Activated CD4-positive, alpha-beta T cell treated with anti-CD3 and anti-CD28 coated beads, Interleukin-2, Interleukin-6, amounts not matched to agents 100 ng/mL and 50 ng/mL, durations not matched to agents 16 hours and 8 hours (primary cell): ENCODE results near the gene ITLN1.
A peak's percentile ranks its signal among the peaks of the same experiment; 100 is the strongest.

Experiments
- DNase-seq: peaks from one replicate; pipeline ENCODE4 v3.0.0-alpha.2; 2020

Gene ITLN1

DNA sequence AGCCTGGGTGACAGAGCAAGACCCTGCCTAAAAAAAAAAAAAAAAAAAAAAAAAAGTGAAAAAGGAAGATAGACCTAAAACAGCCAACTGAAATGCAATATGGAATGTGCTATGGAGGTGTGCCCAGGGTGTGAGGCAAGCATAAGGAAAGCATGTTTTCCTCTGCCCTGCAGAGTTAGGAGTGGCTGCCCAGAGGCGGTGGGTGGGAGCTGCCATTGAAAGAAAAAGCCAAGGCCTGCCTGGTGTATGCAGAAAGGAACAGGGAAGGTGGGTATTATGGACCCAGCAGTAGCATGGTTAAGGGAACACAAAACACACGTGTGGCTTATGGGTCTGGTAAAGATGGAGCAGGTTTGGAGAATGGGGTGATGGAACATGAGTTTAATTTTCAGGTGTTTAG, 31.2 kb downstream of the ITLN1 start:
- DNase-seq, result no peak

DNA sequence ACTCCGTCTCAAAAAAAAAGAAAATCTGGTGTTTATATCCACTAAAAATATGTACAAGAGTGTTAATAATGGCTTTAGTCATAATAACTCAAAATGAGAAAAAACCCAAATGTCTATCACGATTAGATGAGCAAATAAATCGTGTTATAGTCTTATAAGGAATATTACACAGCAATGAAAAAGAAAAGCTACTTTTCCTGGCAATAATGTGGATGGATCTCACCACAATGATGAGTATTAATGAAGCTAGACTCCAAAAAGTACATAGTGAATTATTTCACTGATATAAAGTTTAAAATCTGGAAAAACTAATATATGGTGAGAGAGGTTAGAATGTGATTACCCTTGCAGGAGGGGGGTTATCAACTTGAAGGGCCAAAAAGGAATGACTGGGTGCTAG, 32.0 kb downstream of the ITLN1 start:
- no peak for DNase-seq

DNA sequence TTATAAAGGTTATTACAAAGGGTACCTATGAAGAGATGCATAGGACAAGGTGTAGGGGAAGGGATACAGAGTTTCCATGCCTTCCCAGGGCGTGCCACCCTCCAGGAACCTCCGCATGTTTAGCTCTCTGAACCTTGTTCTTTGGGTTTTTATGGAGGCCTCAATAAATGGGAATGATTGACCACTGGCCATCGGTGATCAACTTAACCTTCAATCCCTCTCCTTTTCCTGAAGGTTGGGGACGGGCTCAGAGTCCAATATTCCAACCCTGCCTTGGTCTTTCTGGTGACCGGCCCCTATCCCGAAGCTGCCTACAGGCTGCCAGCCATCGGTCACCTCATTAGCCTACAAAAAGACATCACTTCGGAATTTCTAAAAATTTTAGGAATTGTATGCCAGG, 34.0 kb downstream of the ITLN1 start:
- DNase-seq, result no peak

DNA sequence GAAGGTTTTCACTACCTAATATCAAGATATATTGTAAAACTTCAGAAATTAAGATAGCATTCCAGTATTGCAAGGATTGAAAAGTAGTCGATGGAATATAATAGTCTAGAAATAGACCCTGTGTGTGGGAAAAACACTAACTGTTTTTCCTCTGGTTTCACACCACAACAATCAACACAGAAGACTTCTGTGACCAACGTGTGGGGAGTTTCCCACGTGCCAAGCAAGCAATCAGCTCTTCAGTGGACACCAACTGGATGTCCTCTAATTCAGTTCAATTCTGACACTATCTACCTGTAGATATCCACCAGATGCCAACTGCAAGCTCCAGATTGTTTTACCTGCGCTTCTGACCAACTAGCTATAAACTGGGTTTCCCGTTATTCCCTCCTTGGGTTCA, 34.4 kb downstream of the ITLN1 start:
- no peak for DNase-seq

DNA sequence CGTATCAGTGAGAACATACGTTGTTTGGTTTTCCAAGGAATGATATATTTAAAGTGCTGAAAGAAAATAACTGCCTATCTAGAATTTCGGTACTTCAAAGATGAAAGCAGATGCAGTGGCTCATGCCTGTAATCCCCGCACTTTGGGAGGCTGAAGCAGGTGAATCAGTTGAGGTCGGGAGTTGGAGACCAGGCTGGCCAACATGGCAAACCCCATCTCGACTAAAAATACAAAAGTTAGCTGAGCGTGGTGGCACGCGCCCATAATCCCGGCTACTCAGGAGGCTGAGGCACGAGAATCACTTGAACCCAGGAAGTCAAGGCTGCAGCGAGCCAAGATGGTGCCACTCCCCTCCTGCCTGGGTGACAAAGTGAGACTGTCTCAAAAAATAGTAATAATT, 38.7 kb downstream of the ITLN1 start:
- DNase-seq, result no peak

DNA sequence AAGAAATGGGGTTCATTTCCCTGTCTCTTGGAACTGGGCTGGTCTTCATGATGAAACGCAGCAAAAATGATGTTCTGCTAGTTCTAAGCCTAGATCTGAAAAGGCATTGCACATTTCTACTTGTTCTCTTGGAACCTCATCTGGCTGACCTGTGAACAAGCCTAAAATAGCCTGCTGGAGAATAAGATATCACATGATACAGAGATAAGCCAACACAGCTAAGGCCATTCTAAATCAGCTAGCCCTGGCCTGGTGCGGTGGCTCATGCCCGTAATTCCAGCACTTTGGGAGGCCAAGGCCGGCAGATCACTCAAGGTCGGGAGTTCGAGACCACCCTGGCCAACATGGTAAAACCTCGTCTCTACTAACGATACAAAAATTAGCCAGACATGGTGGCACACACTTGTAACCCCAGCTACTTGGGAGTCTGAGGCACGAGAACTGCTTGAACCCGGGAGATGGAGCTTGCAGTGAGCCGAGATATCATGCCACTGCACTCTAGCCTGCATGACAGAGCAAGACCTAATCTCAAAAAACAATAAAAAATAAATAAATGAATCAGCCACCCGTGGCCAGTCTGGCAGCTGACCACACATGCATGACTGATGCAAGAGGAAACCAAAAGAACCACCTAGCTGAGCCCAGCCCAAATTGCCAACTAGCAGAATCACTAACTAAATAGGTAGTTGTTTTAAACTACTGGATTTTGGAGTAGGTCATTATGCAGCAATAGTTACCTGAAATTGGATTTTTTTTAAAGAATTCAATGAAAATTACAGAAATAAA, 40.3 kb downstream of the ITLN1 start:
- no peak for DNase-seq

DNA sequence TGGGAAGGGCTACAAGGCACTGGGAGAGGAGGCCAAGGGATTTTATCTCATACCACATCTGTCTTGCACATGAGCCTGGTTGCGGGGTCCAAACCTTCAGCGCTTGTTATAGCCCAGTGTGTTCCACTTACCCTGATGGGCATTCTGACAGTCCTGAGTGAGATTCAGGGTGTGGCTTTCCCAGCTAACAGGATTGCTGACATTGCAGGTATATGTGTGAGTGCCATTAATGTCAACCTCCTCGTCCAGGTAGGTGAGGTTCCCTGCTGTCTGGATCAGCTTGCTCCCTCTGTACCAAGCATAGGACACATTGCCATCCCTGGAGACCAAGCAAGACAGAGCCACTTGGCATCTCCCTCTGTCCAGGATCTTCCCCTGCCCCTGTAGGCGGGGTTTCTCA, 43.9 kb downstream of the ITLN1 start:
- DNase-seq, result no peak

DNA sequence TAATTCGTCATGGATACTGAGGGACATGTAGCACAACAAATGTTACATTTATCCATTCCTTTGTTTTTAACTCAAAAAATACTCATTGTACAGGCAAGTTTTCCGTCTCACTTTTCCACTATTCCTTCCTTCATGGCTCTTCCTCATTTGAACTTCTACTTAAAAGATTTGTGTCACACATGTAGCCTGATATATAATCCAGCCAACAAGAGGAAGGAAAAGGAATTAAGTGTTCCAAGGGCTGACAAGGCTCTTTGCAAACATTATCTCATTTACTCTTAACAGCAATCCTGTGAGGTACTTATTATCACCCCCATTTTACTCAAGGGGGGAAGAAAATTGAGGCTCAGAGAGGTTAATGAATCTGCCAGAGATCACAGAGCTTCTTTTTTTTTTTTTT, 45.2 kb downstream of the ITLN1 start:
- DNase-seq, result no peak

DNA sequence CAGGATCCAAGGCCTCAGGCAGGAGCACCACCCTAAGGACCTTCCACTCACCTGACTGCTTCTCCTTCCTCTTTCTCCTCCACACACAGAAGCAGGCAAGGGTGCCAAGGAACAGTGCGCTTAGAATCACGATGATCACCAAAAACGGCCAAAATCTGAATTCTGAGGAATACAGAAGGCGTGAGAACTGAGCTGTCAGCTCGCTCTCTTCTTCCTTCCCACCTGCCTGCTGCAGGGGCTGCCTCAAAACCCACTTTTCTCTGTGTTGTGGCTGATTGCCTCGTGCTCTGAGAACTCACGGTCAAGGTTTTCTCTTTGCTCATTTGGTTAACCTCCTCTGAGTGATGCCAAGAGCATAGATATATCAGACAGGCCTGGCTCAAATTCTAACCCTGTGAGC, 46.1 kb downstream of the ITLN1 start:
- DNase-seq, result no peak

DNA sequence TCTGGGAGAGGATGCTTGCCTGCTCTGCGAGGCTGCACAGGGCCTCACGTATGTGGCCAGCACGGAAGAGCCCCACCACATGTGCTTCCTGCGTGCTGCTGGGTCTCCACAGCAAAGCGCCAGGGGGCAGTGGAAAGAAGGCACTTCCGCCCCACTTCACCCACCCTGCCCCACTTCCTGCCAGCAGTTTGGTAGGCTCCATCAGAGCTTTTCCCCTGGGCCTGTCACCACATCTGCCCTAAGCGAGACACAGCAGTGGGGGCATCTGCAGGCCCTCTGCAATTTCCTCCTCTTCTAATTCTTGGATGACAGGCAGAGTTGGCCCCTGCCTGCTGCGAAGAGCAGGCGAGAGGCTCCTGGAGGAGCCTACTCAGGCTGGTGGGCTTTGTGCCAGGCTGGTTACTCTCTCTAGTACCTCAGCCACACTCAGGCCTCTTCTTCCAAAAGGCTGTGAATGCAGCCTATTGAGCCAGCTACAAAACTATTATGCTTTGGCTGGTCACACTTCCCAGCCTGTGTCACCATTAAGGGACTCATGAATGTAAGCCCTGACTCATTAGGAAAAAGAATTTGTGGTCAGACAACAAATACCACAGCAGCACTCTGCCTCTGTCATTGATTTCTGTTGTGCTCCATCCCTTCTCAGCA, 47.3 kb downstream of the ITLN1 start:
- DNase-seq, result peak; percentile 92

DNA sequence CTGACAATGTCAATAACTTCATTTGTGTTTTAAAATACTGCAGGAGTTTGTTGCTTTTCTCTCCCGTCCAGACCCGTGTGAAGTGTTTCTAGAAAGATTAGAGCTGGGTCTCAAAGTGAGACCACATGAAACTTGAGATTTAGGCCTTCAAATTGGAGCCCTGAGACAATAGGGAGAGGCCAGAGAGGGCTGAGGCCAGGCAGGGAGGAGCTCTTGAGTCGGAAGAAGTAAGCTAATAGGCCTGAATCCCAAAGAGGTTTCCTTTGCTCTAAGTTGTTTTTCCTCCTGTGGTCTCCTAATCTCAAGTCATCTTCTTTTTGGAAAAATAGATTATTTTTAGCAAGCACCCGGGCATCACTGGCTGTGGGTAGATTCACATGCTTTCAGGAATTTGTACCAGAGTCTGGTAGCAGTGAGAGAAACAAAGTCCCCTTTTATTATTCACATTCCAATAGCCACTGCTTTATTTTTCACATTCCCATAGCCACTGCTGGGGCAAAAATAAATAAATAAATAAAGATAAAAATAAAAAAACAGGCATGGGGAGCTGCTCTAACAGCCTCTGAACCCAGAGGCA, 47.9 kb downstream of the ITLN1 start:
- peak; percentile 22 for DNase-seq

DNA sequence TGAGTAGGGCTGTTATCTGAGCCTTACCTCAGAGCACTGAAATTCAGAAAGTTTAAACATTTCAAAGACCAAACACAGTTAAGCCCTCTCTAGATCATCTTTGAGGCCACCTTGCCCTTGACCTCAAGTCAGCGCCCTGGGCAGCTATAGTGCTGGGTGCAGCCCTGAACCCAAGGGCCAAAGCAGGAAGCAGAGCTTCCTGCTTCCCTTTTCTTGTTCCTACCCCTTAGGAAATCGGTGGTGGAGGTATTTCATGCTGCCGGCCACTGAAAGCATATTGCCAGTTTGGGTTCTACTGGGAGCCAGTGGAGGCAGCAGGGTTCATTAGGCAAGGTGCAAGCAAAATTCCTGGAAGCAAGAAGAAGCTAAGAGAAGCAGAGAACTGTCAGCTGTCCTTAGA, 48.4 kb downstream of the ITLN1 start:
- DNase-seq, result no peak

DNA sequence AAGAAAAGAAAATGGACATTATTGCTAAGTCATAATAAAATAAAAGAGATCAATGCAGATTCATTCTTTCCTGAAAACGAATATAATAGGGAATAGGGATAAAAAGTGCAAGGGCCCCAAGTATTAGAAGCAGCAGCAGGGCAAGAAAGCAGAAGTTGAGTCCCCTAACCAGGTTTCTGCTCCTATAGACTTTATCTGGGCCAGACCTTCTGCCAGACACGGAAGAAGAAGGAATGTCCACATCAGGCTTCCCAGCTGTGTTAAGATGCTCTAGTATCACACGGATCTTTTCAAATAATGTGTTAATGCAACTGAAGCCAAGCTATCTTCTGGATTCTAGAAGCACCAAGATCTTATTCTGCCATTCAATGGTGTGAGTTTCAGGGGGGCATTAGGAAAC, 49.2 kb downstream of the ITLN1 start:
- no peak for DNase-seq

DNA sequence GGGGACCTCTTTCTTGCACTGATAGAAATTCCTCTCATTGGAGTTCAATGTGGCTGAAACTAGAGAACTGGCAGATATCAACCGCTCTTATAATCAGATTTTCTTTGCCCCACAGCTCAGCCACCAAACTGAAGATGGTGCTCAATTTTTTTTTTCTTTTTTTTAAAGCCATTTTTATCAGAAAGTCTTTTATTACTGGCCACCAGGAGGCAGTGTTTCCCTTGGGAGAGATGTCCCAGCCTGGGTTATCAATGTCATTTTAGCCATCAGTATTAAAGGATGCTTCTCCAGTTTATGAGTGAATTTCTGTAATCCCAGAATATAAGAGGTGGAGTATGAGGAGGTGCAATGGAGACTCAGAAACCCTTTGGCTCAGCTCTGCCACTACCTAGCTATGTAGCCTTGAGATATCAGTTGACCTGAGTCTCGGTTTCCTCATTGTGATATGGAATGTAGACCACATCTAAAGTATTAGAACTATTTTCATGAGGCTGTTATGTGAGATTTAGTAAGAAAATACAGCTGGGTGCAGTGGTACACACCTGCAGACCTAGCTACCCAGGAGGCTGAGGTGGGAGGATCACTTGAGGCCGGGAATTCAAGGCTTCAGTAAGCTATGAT, 49.9 kb downstream of the ITLN1 start:
- DNase-seq, result peak; percentile 76

DNA sequence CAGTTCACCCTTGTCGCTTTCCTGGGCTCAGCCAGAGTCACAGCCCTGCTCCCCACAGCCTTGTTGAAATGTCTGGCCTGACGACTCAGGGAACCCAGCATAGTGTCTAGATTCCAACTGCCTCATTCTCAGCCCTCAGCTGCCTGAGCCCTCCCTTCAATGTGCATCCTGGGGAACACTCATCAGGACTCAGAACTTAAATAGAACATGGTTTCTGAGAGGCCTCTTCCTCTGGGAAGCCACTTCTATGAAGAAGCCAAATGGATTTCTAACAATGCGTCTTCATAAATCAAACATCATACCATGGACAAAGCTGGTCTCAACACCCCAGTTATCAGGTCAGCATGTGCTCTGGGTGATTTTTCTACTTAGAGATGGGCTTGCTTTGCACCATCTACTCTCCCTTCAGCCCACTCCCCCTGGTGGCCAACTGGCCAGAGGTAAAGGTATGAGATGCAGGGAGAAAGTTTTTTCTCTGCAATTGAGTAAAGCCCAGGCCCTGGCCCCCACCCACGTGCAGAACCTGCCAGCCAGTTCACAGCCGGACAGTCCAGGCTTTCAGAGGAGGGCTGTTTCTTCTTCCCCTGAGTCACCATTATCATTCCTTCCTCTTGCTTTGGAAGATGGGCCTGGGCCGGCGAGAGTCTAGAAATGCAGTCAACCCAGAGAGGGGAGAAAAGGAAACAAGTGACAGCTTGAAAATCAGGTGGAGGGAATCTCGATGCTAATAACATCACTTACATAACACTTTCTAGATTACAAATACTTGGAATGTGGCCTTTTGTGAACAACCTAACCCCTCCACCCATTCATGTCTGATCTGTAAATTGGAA, 54.4 kb downstream of the ITLN1 start:
- DNase-seq, result peak; percentile 82

DNA sequence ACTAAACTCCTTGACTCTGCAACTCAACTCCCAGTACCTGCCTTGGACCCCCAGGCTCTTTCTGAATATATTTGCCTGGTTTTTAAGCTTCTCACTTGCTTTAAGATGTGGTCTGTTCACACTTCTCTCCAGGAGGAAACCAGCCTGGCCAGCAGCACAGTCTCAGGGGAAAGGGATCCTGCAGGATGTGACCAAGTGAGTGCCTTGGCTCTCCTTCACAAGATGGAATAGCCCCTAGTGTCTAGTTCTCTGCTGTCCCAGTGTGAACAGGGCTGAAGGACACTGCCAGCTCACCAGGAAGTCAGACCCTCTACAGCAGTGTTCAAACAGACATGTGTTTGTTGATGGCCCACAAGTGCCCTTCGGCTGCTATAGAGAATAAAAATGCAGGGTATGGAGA, 55.2 kb downstream of the ITLN1 start:
- no peak for DNase-seq

DNA sequence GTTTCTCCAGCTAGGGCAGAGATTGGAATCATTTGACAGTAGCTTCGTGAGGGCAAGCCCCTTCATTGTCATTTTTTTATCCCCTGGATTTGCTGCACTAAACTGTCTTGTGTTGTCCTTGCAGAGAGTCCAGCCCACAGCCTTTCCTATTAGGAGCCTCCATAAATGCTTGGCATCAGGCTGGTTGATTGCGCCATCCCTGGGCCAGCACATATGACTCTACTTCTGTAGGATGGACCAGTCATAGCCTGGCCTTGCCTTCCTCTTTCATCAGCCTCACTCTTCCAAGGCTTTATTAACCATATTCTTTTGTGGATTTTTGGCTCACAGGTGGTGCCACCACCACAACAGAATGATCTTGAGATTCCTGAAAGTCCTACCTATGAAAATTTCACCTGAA, 57.6 kb downstream of the ITLN1 start:
- no peak for DNase-seq

DNA sequence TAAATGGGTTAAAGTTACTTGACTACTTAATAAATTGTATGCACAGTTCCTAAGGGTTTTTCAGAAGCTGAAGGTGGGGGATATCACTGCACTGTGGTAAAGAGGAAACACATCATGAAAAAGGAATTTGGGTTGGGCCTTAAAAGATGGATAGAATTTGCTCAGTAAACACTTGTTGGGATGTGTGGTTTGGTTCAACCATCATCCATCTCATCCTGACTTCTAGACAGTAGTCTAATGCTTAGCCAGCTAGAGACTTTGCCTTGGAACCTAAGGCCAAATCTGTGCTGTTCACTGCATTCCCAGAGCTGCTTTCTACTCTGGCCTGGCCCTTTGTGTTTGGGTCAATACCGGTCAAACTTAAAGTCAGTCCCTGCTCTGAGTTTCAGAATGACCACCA, 58.4 kb downstream of the ITLN1 start:
- no peak for DNase-seq
